K562 treated with DMSO at 1 percent for 12 hours (cell line): ENCODE results near the gene ABCG5. TPM values are rescaled to one million over a fixed set of nuclear protein-coding genes. Genes with fewer than 3 reads are reported as not detected.

Source experiments
- total RNA-seq: library from RNA; unstranded; fragments of 300-600 nt; gene quantifications from 2 replicates; pipeline ENCODE4 v1.2.3, GENCODE V29; 2022; ENCODE audit not compliant: insufficient read depth

ABCG5 gene
- not detected in 2 replicates for total RNA-seq

GRCh38 chr2:43838560-43839267, at the start of gene ABCG5, which contains the start of gene ABCG8:
TSS of gene ABCG5 (minus strand) at chr2:43838839. CDS start at chr2:43838679, 160 bp downstream.
TSS of gene ABCG8 (plus strand) at chr2:43838971. CDS start at chr2:43839054, 83 bp downstream.

GRCh38 chr2:43773876-43774613, 64.6 kb downstream of the ABCG5 start, which contains the start of gene DYNC2LI1:
TSS of gene DYNC2LI1 (plus strand) at chr2:43774039. CDS start at chr2:43774139, 100 bp downstream.

Other genes starting within 250 kb of the ABCG5 start
- 9.9 and 12.4 TPM in 2 replicates for gene THADA, start 242.8 kb downstream of the ABCG5 start, total RNA-seq
- 0.83 and 7.8 TPM in 2 replicates for gene PLEKHH2, start 201.6 kb downstream of the ABCG5 start, total RNA-seq
- gene C1GALT1C1L, start 162.4 kb downstream of the ABCG5 start, total RNA-seq = 0.85 and 1.8 TPM in 2 replicates
- gene DYNC2LI1, start 64.8 kb downstream of the ABCG5 start, total RNA-seq = 12.3 and 16.7 TPM in 2 replicates
- gene ABCG8, start 132 bp upstream of the ABCG5 start, total RNA-seq = not detected in 2 replicates
- gene LRPPRC, start 157.2 kb upstream of the ABCG5 start, total RNA-seq = 25.1 and 69.0 TPM in 2 replicates